Parathyroid adenoma (tissue), 2 donors: ENCODE results near the gene BFSP2.

Source experiments
- H2AFZ ChIP-seq: fragments of 300-600 bp; sonication (generic); one replicate; pipeline ENCODE4 v1.7.0; 2017; ENCODE audit warnings: antibody characterized with exemption, mild to moderate bottlenecking
- H3K27ac ChIP-seq: fragments of 300-600 bp; sonication (generic); one replicate; pipeline ENCODE4 v1.7.0; 2017
- H3K27me3 ChIP-seq: fragments of 300-600 bp; sonication (generic); one replicate; pipeline ENCODE4 v1.7.0; 2017; ENCODE audit warnings: low read length; ENCODE audit not compliant: control insufficient read depth, insufficient read depth
- H3K36me3 ChIP-seq: fragments of 300-600 bp; sonication (generic); one replicate; pipeline ENCODE4 v1.7.0; 2017; ENCODE audit warnings: low read length; ENCODE audit not compliant: control insufficient read depth, insufficient read depth
- H3K4me1 ChIP-seq: fragments of 300-600 bp; sonication (generic); one replicate; pipeline ENCODE4 v1.7.0; 2017; ENCODE audit warnings: control low read depth
- H3K4me2 ChIP-seq: fragments of 300-600 bp; sonication (generic); one replicate; pipeline ENCODE4 v1.7.0; 2017; ENCODE audit warnings: low read length
- H3K4me3 ChIP-seq: fragments of 300-600 bp; sonication (generic); one replicate; pipeline ENCODE4 v1.7.0; 2017; ENCODE audit warnings: low read depth, low read length
- H3K79me2 ChIP-seq: fragments of 300-600 bp; sonication (generic); one replicate; pipeline ENCODE4 v1.7.0; 2017; ENCODE audit warnings: control low read depth
- H3K9ac ChIP-seq: fragments of 300-600 bp; sonication (generic); one replicate; pipeline ENCODE4 v1.7.0; 2017; ENCODE audit warnings: mild to moderate bottlenecking
- H3K9me3 ChIP-seq: fragments of 300-600 bp; sonication (generic); one replicate; pipeline ENCODE4 v1.7.0; 2017; ENCODE audit warnings: low read length; ENCODE audit not compliant: control insufficient read depth
- CTCF ChIP-seq: fragments of 300-600 bp; sonication (generic); IDR thresholded peaks from one replicate; pipeline ENCODE4 v1.7.0; 2017; ENCODE audit warnings: antibody characterized with exemption, mild to moderate bottlenecking
- donor health status: primary hyperparathyroidism.

Gene BFSP2

GRCh38 chr3:133466531-133467386 is 66.9 kb downstream of the BFSP2 start:
- Histone ChIP-seq H3K36me3 (no peaks in the 10 kb centered on the region), H3K4me1 (peaks cover 26% of the 10 kb centered on the region), H3K9me3 (no peaks in the 10 kb centered on the region), H3K4me3 (no peak overlapping the region), H3K27me3 (no peaks in the 10 kb centered on the region), H2AFZ (peak overlapping the region; percentile 41), H3K9ac (no peak overlapping the region), H3K27ac (no peak overlapping the region), H3K4me2 (no peak overlapping the region), H3K79me2 (no peaks in the 10 kb centered on the region)
- no peak for TF ChIP-seq CTCF

- Histone ChIP-seq H3K9ac (no peak overlapping the region), H3K4me2 (no peak overlapping the region), H3K4me3 (no peak overlapping the region), H2AFZ (no peak overlapping the region), H3K9me3 (no peaks in the 10 kb centered on the region), H3K36me3 (no peaks in the 10 kb centered on the region), H3K79me2 (no peaks in the 10 kb centered on the region), H3K4me1 (peaks cover 20% of the 10 kb centered on the region), H3K27ac (no peak overlapping the region), H3K27me3 (no peaks in the 10 kb centered on the region)
- no peak for TF ChIP-seq CTCF
These were observed 67.9 kb downstream of the BFSP2 start for GRCh38 chr3:133467780-133468179.

GRCh38 chr3:133468251-133468721 is 68.4 kb downstream of the BFSP2 start:
- Histone ChIP-seq H3K79me2 (no peaks in the 10 kb centered on the region), H3K27me3 (no peaks in the 10 kb centered on the region), H3K4me3 (no peak overlapping the region), H3K27ac (no peak overlapping the region), H3K36me3 (no peaks in the 10 kb centered on the region), H3K9me3 (no peaks in the 10 kb centered on the region), H2AFZ (peak overlapping the region; percentile 44), H3K4me2 (no peak overlapping the region), H3K4me1 (peaks cover 15% of the 10 kb centered on the region), H3K9ac (no peak overlapping the region)
- TF ChIP-seq CTCF, result no peak

- no peak overlapping the region for H3K27ac ChIP-seq
- no peak for TF ChIP-seq CTCF
- peaks cover 12% of the 10 kb centered on the region for H3K4me1 ChIP-seq
- H3K9me3 ChIP-seq, result no peaks in the 10 kb centered on the region
- no peak overlapping the region for H3K9ac ChIP-seq
- no peak overlapping the region for H3K4me3 ChIP-seq
- H3K27me3 ChIP-seq, result no peaks in the 10 kb centered on the region
- no peaks in the 10 kb centered on the region for H3K36me3 ChIP-seq
- H2AFZ ChIP-seq, result no peak overlapping the region
- H3K79me2 ChIP-seq, result no peaks in the 10 kb centered on the region
- no peak overlapping the region for H3K4me2 ChIP-seq
These were observed 69.4 kb downstream of the BFSP2 start for GRCh38 chr3:133469140-133469731.
